Neural cell (in vitro differentiated cells): ENCODE results near the gene AIDA. TPM values are rescaled to one million over a fixed set of nuclear protein-coding genes. Genes with fewer than 3 reads are reported as not detected.

Source experiments
- H2AFZ ChIP-seq: fragments of 200-600, 300-800 bp; sonication (generic), shearing (Covaris generic); 2 replicates; pipeline ENCODE4 v1.6.0; 2014; ENCODE audit warnings: low read depth, mild to moderate bottlenecking, antibody characterized with exemption, low read length, moderate library complexity
- H3F3A ChIP-seq: fragments of 200-600 bp; shearing (Covaris generic); 2 replicates; pipeline ENCODE4 v1.6.1; 2016; ENCODE audit warnings: mild to moderate bottlenecking, moderate library complexity, mixed read lengths, antibody characterized with exemption, low read length; ENCODE audit not compliant: insufficient read depth, poor library complexity, severe bottlenecking
- H3K27ac ChIP-seq: fragments of 200-600, 300-800 bp; sonication (generic), shearing (Covaris generic); 2 replicates; pipeline ENCODE4 v1.5.1; 2014; ENCODE audit warnings: mild to moderate bottlenecking, low read length, moderate library complexity
- H3K27me3 ChIP-seq: fragments of 300-800, 200-600 bp; sonication (generic), shearing (Covaris generic); 2 replicates; pipeline ENCODE4 v1.6.0; 2014; ENCODE audit warnings: mild to moderate bottlenecking, low read depth, low read length, moderate library complexity; ENCODE audit not compliant: insufficient read depth
- H3K36me3 ChIP-seq: fragments of 300-800, 200-600 bp; sonication (generic), shearing (Covaris generic); 2 replicates; pipeline ENCODE4 v1.5.1; 2014; ENCODE audit warnings: mild to moderate bottlenecking, antibody characterized with exemption, low read length, moderate library complexity; ENCODE audit not compliant: insufficient read depth
- H3K4me2 ChIP-seq: fragments of 300-800, 200-600 bp; sonication (generic), shearing (Covaris generic); 2 replicates; pipeline ENCODE4 v1.6.0; 2014; ENCODE audit warnings: mild to moderate bottlenecking, low read length
- H3K4me3 ChIP-seq: fragments of 300-800, 200-600 bp; sonication (generic), shearing (Covaris generic); 2 replicates; pipeline ENCODE4 v1.5.1; 2014; ENCODE audit warnings: mild to moderate bottlenecking, low read length, moderate library complexity
- H3K79me2 ChIP-seq: fragments of 200-600 bp; shearing (Covaris generic); replicated peaks from 2 replicates; pipeline ENCODE4 v1.6.0; 2014; ENCODE audit warnings: mild to moderate bottlenecking, low read length, moderate library complexity; ENCODE audit not compliant: insufficient read depth
- H3K9ac ChIP-seq: fragments of 300-800, 200-600 bp; sonication (generic), shearing (Covaris generic); 2 replicates; pipeline ENCODE4 v1.6.1; 2016; ENCODE audit warnings: mild to moderate bottlenecking, low read length, mixed read lengths
- H3K9me2 ChIP-seq: fragments of 200-600 bp; shearing (Covaris generic); 2 replicates; pipeline ENCODE4 v1.6.1; 2016; ENCODE audit warnings: mild to moderate bottlenecking, low read length, mixed read lengths; ENCODE audit not compliant: insufficient read depth
- H3K9me3 ChIP-seq: fragments of 200-600, 300-800 bp; sonication (generic), shearing (Covaris generic); 2 replicates; pipeline ENCODE4 v1.6.1; 2016; ENCODE audit warnings: mild to moderate bottlenecking, mixed run types, low read length, moderate library complexity, mixed read lengths
- H4K20me1 ChIP-seq: fragments of 200-600 bp; shearing (Covaris generic); 2 replicates; pipeline ENCODE4 v1.6.1; 2016; ENCODE audit warnings: mild to moderate bottlenecking, mixed run types; ENCODE audit not compliant: insufficient read depth
- EP300 ChIP-seq: fragments of 450-650 bp; conservative IDR thresholded peaks from 2 replicates; pipeline ENCODE4 v1.6.1; 2014; ENCODE audit warnings: antibody characterized with exemption, mild to moderate bottlenecking, moderate library complexity; ENCODE audit not compliant: poor library complexity, severe bottlenecking
- EZH2 ChIP-seq: fragments of 200-600, 300-800 bp; shearing (Covaris generic), sonication (generic); IDR thresholded peaks from 2 replicates; pipeline ENCODE4 v1.6.1; 2014; ENCODE audit warnings: antibody characterized with exemption, low read length, borderline replicate concordance, mild to moderate bottlenecking; ENCODE audit not compliant: insufficient read depth, poor library complexity, severe bottlenecking
- MXI1 ChIP-seq: fragments of 450-650 bp; conservative IDR thresholded peaks from 2 replicates; pipeline ENCODE4 v1.6.1; 2014; ENCODE audit warnings: antibody characterized with exemption, mild to moderate bottlenecking; ENCODE audit not compliant: poor library complexity, severe bottlenecking
- POLR2AphosphoS5 ChIP-seq: IDR thresholded peaks from 2 replicates; pipeline ENCODE4 v1.6.1; 2012
- RAD21 ChIP-seq: fragments of 450-650 bp; conservative IDR thresholded peaks from 2 replicates; pipeline ENCODE4 v1.6.1; 2014; ENCODE audit warnings: antibody characterized with exemption, mild to moderate bottlenecking, moderate library complexity
- SMC3 ChIP-seq: fragments of 450-650 bp; conservative IDR thresholded peaks from 2 replicates; pipeline ENCODE4 v1.6.1; 2014; ENCODE audit warnings: antibody characterized with exemption, mild to moderate bottlenecking, moderate library complexity; ENCODE audit not compliant: poor library complexity
- TAF1 ChIP-seq: IDR thresholded peaks from 2 replicates; pipeline ENCODE4 v1.6.1; 2012; ENCODE audit warnings: low read depth
- polyA plus RNA-seq: library from polyadenylated mRNA; depleted of rRNA; stranded (reverse); fragments of >200 nt; gene quantifications from 2 replicates; pipeline ENCODE4 v1.2.3, GENCODE V29; 2014
- TF ChIP-seq, protein P1 (sequence below): IDR thresholded peaks from 2 replicates; pipeline ENCODE4 v1.6.1; 2012; ENCODE audit warnings: borderline replicate concordance
- TF ChIP-seq, protein P2 (sequence below): fragments of 450-650 bp; IDR thresholded peaks from 2 replicates; pipeline ENCODE4 v1.5.1; 2014; ENCODE audit warnings: antibody characterized with exemption, mild to moderate bottlenecking, moderate library complexity; ENCODE audit not compliant: poor library complexity, severe bottlenecking

The AIDA gene
- polyA plus RNA-seq, 1 donor from 2014 or later: 13.6 TPM

DNA sequence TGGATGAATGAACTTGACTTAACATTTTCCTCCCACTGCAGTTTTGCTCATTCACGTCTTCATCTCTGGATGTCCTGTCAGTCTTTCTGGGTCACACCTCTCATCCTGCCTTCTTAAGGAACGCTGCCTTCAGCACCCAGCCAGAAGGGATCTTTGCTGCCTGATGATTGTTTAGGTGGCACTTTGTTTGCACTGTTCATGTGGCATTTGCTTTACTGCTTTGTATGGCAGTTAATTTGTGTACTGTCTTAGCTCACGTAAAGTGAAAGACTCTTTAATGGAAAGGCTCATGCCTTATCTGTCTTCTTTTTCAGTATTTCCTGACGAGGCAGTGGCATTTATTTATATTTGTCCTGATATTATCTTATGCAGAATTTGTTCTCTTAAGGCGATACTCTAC, 89.5 kb downstream of the AIDA start:
- Histone ChIP-seq H3K79me2 (peaks cover 15% of the 10 kb centered on the region), H3K36me3 (no peaks in the 10 kb centered on the region), H3K9me2 (no peaks in the 10 kb centered on the region), H3K27ac (no peak overlapping the region), H3K27me3 (no peaks in the 10 kb centered on the region), H4K20me1 (no peaks in the 10 kb centered on the region), H2AFZ (no peak overlapping the region), H3K4me3 (no peak overlapping the region), H3F3A (no peaks in the 10 kb centered on the region), H3K4me2 (no peak overlapping the region), H3K9ac (no peak overlapping the region), H3K9me3 (no peaks in the 10 kb centered on the region)
- TF ChIP-seq EZH2: no peak
- TF ChIP-seq MXI1: no peak
- TF ChIP-seq POLR2AphosphoS5: no peak
- TF ChIP-seq, protein P1, sequence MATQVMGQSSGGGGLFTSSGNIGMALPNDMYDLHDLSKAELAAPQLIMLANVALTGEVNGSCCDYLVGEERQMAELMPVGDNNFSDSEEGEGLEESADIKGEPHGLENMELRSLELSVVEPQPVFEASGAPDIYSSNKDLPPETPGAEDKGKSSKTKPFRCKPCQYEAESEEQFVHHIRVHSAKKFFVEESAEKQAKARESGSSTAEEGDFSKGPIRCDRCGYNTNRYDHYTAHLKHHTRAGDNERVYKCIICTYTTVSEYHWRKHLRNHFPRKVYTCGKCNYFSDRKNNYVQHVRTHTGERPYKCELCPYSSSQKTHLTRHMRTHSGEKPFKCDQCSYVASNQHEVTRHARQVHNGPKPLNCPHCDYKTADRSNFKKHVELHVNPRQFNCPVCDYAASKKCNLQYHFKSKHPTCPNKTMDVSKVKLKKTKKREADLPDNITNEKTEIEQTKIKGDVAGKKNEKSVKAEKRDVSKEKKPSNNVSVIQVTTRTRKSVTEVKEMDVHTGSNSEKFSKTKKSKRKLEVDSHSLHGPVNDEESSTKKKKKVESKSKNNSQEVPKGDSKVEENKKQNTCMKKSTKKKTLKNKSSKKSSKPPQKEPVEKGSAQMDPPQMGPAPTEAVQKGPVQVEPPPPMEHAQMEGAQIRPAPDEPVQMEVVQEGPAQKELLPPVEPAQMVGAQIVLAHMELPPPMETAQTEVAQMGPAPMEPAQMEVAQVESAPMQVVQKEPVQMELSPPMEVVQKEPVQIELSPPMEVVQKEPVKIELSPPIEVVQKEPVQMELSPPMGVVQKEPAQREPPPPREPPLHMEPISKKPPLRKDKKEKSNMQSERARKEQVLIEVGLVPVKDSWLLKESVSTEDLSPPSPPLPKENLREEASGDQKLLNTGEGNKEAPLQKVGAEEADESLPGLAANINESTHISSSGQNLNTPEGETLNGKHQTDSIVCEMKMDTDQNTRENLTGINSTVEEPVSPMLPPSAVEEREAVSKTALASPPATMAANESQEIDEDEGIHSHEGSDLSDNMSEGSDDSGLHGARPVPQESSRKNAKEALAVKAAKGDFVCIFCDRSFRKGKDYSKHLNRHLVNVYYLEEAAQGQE: no peak
- TF ChIP-seq TAF1: no peak
- TF ChIP-seq, protein P2, sequence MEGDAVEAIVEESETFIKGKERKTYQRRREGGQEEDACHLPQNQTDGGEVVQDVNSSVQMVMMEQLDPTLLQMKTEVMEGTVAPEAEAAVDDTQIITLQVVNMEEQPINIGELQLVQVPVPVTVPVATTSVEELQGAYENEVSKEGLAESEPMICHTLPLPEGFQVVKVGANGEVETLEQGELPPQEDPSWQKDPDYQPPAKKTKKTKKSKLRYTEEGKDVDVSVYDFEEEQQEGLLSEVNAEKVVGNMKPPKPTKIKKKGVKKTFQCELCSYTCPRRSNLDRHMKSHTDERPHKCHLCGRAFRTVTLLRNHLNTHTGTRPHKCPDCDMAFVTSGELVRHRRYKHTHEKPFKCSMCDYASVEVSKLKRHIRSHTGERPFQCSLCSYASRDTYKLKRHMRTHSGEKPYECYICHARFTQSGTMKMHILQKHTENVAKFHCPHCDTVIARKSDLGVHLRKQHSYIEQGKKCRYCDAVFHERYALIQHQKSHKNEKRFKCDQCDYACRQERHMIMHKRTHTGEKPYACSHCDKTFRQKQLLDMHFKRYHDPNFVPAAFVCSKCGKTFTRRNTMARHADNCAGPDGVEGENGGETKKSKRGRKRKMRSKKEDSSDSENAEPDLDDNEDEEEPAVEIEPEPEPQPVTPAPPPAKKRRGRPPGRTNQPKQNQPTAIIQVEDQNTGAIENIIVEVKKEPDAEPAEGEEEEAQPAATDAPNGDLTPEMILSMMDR: no peak
- no peak for TF ChIP-seq SMC3
- TF ChIP-seq EP300: no peak

DNA sequence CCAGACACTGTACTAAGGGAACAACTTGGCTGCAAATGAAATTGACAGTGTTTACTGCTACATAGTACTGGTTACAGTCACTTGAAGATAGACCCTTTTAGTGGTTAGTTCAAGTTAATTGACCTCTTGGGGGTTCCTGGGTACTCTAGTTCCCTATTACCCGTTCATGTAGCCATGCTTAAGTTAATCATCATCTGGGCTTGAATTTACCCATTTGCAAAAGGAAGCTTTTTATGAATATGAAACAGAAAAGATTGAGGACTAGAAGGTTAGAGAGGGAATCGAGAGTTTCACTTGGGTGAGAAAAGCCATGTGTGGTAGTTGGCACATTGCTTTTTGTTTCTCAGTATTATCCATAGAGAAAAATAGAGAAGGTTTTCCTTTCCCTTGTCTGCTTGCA, 91.7 kb downstream of the AIDA start:
- Histone ChIP-seq H3K9me2 (no peaks in the 10 kb centered on the region), H3K4me2 (no peak overlapping the region), H3K9me3 (no peaks in the 10 kb centered on the region), H3F3A (no peaks in the 10 kb centered on the region), H3K9ac (no peak overlapping the region), H3K79me2 (peaks cover 15% of the 10 kb centered on the region), H3K27me3 (no peaks in the 10 kb centered on the region), H4K20me1 (no peaks in the 10 kb centered on the region), H3K36me3 (no peaks in the 10 kb centered on the region), H2AFZ (no peak overlapping the region), H3K4me3 (no peak overlapping the region), H3K27ac (no peak overlapping the region)
- TF ChIP-seq EP300 (no peak), RAD21 (no peak), TAF1 (no peak), SMC3 (no peak)
